Measurements from ENCODE around the gene LRRC28.
"Not testable (repeated sequence)": the region's sequence is repeated elsewhere in the genome, so short reads cannot be mapped to it uniquely, and the experiment has no call there.

LRRC28 gene

DNA sequence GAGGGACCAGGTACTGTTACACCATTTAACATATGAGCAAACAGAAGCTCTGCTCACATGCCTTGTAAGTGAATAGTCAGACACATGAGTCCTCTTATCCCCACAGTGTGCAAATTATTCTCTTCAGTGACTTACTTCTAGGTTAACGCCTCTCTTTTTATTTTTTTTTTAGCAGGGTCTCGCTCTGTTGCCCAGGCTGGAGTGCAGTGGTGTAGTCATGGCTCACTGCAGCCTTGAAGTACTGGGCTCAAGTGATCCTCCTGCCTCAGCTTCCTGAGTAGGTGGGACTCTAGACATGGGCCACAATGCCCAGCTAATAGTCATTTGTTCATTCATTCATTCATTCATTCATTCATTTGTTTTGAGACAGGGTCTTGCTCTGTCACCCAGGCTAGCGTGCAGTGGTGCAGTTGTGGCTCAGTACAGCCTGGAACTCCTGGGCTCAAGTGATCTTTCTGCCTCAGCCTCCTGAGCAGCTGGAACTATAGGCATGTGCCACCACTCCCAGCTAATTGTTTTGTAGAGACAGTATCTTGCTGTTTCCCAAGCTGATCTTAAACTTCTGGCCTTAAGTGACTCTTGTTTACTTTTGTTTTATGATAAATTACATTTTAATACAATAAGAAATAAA lies 94.7 kb downstream of the LRRC28 start:
- no peak for DNase-seq

DNA sequence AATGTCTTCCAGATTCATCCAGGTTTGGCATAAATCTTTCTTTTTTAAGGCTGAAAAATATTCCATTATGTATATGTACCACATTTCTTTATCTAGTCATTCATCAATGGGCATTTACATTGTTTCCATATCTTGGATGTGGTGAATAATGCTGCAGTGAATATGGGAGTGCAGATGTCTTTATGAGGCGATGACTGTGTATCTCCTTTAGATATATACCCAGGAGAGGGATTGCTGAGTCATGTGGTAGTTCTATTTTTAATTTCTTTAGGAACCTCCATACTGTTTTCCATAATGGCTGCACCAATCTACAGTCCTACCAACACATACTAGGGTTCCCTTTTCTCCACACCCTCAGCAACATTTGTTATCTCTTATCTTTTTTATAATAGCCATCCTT lies 96.3 kb downstream of the LRRC28 start:
- DNase-seq: peak; percentile 4

DNA sequence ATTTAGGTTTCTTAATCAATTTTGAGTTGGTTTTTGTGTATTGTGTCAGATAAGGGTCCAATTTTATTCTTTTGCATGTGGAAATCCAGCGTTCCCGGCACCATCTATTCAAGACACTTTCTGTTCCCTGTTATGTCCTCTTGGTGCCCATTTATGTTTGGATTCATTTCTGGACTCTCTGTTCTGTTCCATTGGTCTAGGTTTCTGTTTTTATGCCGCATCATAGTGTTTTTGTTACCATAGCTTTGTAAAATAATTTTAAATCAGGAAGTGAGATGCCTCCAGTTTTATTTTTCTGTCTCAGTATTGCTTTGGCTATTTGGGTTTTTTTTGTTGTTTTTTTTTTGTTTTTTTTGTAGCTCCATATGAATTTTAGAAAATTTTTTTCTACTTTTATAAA lies 97.1 kb downstream of the LRRC28 start:
- no peak for DNase-seq

DNA sequence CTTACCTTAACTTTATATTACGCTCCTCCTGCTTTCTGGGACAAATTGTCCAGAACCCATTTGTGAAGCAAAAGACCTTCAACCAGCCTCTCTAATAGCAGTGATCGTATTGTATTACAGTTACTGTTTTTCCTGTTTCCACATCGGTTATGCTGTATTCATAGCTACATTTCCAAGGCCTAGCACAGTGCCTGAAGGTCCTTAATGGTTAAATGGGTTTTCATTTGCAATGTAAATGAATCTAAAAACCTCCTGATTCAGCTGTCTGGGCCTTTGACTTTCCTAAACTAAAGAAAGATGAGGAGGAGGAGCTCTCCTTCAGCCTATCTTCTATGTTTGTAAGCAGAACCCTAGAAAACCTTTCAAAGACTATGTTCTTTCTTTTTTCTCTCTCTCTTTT lies 99.1 kb downstream of the LRRC28 start:
- no peak for DNase-seq

DNA sequence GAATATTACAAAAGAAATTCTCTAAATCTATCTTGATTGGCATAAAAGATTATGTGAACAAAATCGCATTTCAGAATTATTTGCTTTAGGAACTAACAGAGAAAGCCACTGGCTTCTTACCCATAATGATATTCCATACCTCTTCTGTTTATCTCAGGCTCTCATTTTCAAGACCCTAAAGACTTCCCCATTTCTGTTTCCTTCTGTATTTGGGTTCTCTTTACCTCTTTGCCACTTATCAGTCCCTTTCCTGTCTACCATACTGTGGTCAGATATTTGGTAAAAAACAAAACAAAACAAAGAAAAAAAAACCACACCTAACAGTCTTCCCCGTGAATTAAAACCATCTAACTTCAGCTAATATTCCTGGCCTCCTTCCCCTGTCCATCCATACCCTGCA lies 108.5 kb downstream of the LRRC28 start:
- DNase-seq: no peak

DNA sequence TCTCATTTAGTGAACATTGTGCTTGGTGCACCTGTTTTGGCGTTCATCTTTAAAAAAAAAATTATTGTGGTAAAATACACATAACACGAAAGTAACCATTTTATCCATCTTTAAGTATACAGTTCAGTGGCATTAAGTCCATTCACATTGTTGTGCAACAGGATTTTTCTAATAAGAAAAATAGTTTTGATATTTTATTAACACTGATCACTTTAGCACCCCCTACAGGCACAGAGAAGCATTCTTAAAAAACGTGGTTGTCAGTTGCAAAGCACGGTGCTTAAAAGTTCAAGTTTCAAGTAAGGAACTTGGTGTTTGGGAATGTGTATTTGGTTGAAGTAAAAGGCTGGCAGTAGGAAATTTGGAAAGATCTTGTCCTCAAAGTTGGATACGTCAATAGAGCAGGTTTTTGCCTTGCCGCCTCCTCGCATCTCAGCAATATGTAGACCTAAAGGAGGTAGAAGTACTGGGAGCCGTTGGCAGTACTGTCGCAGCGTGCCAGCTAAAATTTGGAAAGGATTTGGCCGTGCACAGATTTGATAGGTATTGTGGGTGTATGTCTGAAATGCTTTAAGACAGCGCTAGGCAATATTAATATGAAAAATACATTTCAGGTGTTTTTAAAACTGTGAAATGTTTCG lies 110.4 kb downstream of the LRRC28 start:
- DNase-seq: peak; percentile 13

DNA sequence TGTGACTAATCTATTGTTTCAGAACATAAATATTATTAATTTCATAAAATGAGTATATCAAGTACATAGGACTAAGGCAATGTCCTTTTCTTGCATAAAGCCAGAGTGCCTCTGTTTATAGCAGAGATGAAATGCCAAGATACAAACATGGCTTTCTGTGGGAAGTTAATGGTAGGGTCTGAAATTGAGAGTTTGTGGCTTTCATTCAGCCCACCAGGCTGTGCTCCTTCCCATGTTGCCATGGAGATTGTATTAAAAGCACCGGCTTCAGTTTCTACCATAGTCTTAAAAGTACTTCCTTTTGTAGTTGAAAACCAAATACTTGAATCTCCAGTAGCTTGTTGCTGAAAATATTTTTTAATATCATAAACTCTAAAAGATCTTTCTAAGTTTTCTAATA lies 114.0 kb downstream of the LRRC28 start:
- DNase-seq: no peak

DNA sequence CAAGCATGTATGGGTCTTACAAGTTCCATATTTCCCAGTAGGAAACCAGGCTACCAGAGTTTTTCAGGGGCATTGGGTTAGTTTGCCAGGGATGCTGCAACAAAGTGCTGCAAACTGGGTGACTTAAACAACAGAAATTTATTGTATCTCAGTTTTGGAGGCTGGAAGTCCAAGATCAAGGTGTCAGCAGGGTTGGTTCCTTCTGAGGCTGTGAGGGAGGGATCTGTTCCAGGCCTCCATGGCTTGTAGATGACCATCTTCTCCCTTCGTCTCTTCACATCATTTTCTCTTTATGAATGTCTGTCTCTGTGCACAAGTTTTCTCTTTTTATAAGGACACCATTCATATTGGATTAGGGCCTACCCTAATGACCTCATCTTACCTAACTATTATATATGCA lies 114.7 kb downstream of the LRRC28 start:
- DNase-seq: no peak

DNA sequence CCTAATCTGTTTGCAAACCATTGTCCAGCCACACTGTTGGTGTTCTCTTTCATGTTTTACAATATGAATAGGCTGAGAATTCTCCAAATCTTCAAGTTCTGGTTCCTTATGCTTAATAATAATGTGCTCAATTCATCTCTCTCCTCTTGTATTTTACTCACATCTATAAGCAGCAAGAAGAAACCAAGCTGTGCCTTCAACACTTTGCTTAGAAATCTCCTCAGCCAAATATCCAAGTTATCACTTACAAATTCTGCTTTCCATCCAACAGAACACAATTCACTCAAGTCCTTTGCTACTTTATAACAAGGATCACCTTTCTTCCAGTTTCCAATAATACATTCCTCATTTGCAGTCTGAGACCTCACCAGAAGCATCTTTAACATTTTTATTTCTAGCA lies 117.5 kb downstream of the LRRC28 start:
- no peak for DNase-seq

DNA sequence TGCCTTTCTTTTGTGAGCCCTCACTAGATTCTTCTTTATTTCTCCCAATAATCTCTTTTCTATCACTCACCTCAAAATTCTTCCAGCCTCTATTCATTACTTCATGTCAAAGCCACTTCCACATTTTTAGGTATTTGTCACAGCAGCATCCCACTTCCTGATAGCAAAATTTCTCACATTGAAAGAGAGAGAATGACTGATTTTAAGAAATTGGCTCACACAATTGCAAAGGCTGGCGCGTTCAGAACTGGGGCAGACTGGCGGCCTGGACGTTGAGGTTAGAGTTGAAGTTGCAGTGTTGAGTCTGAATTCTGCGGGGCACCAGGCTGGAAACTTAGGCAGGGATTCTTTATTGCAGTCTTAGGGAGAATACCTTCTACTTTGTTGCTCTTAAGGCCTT lies 117.9 kb downstream of the LRRC28 start:
- DNase-seq: no peak

DNA sequence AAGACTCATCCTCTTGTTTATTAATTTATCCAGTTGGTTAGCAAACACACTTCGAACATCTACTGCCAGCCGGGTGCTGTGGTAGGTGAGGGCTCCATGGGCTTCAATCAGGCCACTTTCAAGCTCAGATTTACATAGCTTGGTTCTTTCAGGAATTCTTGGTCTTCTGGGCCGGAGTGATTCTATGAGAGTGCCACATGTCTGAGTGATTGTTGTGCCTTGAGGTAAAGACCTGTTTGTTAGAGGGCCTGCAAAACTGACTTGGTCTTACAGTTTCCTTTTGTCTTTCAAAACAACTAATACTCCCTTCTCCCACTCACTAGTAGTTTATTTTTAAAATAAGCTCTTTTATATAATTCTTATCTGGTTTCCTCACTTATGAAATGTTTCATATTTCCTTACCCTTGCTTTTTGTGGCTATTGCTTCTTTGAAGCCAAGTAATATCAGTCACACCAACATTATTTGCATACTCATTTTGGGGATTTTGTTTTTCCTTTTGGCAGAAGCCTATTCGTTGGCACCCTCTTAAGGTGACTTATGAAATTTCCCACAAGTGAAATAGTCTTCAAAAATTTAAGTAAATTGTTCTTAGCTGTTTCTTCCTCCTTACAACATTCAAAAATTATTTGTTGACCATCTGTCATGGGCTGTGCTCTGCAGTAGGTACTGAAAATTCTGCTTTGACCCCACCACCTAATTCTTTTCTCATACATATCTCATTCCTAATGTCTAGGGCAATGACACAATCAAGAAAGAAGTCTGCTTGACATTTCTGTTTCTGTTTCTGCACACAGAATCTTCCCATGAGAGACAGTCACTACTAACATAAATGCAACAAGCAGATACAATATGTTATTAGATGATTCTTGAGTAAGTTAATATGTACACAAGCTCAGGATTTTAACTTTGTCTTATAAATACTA lies 120.2 kb downstream of the LRRC28 start:
- no peak for DNase-seq

DNA sequence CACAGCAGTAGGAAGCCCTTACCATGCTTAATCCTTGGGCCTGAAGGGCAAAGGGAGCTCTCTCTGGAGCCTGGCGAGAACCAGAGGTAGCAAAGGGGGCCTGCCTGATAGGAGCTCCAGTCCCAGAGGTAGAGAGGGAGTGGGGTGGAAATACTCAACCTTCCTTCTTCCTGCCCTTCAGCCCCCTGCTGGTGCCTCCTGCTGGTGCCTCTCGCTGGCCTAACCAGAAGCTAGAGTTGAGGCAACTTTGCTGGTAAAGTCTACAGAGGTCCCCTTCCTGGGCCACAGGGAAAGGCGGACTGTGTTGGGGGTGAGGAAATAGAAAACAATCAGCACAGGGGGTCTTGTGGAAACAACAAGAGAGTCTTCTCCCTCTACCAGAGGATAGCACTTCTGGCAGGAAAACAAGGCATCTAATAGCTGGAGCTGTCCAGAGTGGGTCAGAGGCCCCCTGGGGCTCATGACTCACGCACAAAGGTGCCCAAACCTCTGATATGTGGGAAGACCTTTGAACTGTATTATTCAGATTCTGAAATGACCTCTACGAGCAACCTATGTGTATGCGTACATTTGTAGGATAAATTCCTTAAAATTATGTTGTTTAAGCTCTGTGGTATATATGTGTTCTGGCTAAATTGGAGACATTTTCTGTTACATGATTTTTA lies 133.9 kb downstream of the LRRC28 start:
- no peak for DNase-seq

DNA sequence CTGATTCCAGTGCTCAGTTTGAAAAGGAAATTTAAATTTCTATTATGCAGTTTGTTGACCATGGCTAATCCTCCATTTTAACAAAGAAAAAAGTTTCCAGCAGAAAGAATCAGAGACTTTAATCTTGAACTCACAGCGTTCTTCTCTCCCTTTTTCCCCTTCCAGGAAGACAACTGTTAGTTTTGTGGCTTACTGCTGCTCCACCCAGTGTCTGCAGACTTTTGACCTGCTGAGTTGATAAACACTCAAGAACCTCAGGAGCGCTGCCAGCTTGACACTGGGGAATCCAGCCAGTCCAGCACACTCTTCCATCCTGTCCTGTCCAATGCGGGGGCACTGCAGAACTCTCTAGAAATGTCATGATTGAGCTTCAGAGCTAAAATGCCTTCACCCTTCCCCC lies 134.6 kb downstream of the LRRC28 start:
- peak; percentile 29 for DNase-seq

DNA sequence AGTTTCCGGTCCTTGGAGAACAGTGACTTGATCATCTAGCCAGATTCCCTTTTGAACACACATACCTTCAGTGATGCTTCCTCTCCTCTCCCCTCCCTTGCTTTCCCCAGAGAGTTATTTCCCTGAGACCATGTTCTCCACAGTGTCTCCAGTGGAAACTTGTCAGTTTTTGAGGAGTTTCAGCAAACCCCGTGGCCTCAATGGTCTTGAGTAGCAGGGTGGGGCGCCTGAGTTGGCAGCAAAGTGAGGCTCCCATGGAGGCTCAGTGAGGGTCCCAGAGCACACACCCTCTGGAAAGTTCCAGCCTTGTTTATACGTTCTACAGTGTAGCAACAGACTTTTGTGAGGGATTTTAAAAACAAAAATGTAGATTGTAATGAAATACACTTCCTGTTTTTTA lies 135.1 kb downstream of the LRRC28 start:
- DNase-seq: no peak

DNA sequence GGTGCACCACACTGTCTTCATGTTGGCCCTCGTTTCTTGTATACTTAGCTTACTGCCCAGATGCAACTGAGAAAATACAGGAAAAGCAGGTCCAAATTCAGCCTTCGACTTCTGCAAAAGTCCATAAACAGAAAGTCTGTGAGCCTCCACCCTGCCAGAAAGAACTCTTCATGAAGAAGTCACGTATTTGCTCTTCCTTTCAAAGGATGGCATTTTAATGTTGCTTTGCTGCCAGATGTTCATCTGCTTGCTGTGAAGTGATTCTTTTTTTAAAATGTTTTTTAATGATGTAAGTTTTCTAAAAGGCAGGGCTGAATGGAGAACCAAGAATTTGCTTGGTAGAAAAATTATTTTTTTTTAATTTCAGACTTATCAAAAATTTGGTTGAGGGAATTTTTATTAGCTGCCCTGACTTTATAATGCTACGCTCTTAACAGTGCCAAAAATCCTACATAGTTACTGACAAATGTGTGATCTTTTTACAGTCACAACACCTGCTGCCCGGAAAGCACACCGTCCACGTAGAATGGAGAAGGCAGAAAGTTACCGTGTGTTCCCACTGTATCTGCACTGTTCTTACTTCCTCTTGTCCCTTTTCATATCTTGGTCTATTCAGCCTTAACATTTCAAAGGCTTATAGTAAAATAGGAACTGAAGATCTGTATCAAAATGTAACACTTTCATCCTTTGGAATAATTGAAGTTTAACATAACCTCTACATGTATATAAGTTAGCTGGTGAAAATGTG lies 136.3 kb downstream of the LRRC28 start:
- DNase-seq: no peak

DNA sequence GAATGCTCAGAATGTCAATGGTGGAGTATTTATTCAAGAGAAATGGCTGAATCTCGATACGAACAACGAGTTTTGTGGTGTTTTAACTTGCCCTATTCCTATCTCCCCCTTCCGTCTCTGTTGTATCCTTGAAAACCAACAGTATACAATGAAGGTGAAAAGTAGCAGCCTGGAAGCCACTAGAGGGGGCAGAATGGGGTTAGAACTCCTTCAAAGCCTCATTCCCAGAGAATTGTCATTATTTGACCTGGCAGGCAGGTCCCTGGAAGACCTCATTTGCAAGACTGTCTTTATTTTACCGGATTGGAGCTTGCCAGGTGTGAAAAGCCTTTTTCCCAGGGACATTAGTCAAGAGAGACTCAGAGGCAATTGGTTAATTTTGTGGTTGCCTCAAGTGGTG lies 139.4 kb downstream of the LRRC28 start:
- DNase-seq: no peak

DNA sequence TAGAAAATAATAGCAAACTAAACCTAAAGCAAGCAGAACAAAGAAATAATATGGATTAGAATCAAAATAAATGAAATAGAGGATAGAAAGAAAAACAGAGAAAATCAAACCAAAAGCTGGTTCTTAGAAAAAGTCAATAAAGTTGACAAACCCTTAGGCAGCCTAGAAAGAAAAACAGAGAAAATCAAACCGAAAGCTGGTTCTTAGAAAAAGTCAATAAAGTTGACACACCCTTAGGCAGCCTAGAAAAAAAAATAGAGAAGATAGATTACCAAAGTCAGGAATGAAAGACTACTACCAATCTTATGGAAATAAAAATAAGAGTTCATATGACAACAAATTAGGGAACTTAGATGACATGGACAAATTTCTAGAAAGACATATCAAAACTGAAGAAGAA lies 142.4 kb downstream of the LRRC28 start:
- no peak for DNase-seq

DNA sequence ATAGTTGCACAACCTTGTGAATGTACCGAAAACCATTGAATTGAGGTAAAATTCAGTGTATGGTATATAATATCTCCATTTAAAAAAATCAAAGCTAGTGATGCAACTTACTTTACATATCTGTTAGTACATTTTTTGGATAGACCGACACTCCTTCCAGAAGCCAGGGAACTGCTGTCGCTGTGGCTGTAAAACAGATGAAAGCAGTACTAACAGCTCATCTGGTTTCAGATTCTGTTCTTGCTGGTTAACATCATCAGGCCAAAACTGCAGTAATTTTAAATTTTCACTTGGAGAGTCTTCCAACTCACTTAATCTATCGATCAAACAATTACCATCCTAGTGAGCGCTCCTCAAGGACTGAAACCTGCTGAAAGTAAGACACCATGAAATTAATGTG lies 145.1 kb downstream of the LRRC28 start:
- no peak for DNase-seq

DNA sequence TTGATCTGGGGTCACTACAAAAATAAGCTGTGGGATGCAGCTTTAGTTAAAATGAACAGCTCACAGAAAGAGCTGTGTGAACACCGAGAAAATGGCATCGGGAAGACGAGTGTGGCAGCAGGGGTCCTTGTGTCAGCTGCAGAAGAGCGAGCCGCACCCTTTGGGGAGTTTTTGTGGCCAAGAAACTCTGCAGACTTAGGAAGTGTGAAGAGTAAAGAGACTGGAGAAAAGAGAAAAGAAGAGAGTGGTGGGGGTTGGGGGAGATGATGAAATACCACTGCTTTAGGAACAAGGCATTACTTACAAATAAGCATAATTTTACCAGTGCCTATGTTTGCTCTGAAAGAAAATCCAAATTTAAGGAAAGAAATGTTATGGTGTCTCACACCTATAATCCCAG lies 147.8 kb downstream of the LRRC28 start:
- no peak for DNase-seq

DNA sequence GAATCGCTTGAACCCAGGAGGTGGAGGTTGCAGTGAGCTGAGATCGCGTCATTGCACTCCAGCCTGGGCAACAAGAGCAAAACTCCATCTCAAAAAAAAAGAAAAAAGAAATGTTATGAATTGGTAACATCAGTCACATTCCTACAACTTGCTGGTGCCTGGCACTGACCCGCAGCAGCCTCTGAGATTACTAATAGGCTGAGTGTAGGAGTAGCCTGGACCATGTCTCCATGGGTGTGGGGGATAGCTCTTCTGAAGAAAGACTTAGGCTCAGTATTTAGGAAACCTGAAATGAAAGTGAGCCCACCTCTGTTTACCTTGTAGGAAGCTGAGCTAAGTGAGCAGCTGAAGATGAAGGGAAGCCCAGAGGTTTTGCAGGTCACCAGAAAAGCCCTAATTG lies 148.3 kb downstream of the LRRC28 start:
- DNase-seq: no peak

DNA sequence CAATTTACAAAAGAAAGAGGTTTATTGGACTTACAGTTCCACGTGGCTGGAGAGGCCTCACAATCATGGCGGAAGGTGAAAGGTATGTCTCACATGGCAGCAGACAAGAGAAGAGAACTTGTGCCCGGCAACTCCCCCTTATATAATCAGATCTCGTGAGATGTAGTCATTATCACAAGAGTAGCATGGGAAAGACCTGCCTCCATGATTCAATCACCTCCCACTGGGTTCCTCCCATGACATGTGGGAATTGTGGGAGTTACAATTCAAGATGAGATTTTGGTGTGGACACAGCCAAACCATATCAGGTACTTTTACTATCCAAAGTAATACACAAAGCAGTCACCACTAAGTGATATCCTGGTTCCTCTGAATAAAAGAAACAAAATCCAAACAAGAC lies 149.9 kb downstream of the LRRC28 start:
- not testable (repeated sequence) for DNase-seq

DNA sequence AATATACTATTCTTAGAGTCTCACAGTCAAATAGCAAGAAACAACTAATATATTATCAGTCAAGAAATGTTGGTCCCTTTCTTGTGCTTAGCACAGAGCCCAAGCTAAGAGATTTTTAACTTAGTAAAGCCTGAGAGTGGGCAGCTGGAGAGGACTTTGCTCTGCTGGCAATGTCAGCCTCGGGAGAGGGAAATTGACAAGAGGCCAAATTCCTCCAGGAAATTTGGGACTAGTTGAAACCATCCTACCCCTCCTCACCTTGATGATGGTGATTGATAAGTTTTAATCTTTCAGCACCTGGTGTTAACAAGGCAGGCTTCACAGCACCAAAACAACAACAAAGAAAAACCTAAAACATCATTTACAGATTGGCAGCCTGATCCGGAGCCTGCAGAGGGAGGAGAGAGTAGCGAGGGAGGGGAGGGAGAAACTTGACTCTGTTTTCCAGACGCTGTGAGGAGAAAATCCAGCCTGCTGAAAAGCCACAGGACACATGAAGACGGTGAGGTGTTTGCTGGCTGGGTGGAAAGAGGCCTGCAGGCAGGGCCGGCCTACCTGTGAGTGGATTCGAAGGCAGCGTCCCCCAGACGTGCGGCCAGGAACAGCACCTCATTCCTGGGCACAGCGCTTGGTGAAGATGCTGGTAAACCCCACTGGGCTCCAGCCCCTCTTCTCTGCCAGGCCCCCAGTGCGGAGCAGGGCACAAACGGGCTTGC lies 150.9 kb downstream of the LRRC28 start:
- no peak for DNase-seq

Data from EL (cell line).